HepG2 (cell line): ENCODE measurements around the gene PDILT. TPM values are rescaled to one million over a fixed set of nuclear protein-coding genes. Genes with fewer than 3 reads are reported as not detected.

ENCODE experiments used
- CBX1 ChIP-seq: IDR thresholded peaks from one replicate; pipeline ENCODE4 v1.6.1; 2016; ENCODE audit warnings: antibody characterized with exemption, low read depth
- CREB1 ChIP-seq, 2 experiments: fragments of 450-650 bp in 1 of 2; IDR thresholded peaks; 2 replicates each; pipeline ENCODE4 v1.6.1; 2016 to 2017; ENCODE audit warnings: control low read depth in 1 of 2, mild to moderate bottlenecking in 1 of 2, missing compliant biosample characterization in 1 of 2, missing genetic modification characterization in 1 of 2
- DR1 ChIP-seq: sonication (generic); formaldehyde crosslinking; IDR thresholded peaks from 2 replicates; pipeline ENCODE4 v1.8.0; 2021; ENCODE audit warnings: mild to moderate bottlenecking, missing genetic modification reagents, inconsistent platforms
- GPN1 ChIP-seq: sonication (generic); formaldehyde crosslinking; IDR thresholded peaks from 2 replicates; pipeline ENCODE4 v1.5.1; 2020; ENCODE audit warnings: missing genetic modification reagents, borderline replicate concordance
- HHEX ChIP-seq: IDR thresholded peaks from 2 replicates; pipeline ENCODE4 v1.6.1; 2016; ENCODE audit warnings: control low read depth
- HNRNPH1 ChIP-seq: fragments of 200-400 bp; formaldehyde crosslinking; optimal IDR thresholded peaks from 2 replicates; pipeline ENCODE3; 2017; ENCODE audit warnings: mild to moderate bottlenecking, low read depth, low read length
- KMT2B ChIP-seq: IDR thresholded peaks from 2 replicates; pipeline ENCODE4 v1.6.1; 2016; ENCODE audit warnings: missing genetic modification reagents, missing compliant biosample characterization
- MIER3 ChIP-seq: IDR thresholded peaks from 2 replicates; pipeline ENCODE4 v1.6.1; 2016; ENCODE audit warnings: missing compliant biosample characterization, borderline replicate concordance
- NPAS2 ChIP-seq: sonication (generic); formaldehyde crosslinking; IDR thresholded peaks from 2 replicates; pipeline ENCODE4 v1.8.0; 2022; ENCODE audit warnings: mild to moderate bottlenecking, missing genetic modification reagents, borderline replicate concordance
- RBM39 ChIP-seq: fragments of 200-400 bp; formaldehyde crosslinking; IDR thresholded peaks from one replicate; pipeline ENCODE4 v1.6.1; 2018; ENCODE audit warnings: antibody characterized with exemption, mild to moderate bottlenecking, low read depth, low read length; ENCODE audit not compliant: poor library complexity, severe bottlenecking
- REL ChIP-seq: sonication (generic); formaldehyde crosslinking; conservative IDR thresholded peaks from 2 replicates; pipeline ENCODE4 v1.8.0; 2022; ENCODE audit warnings: mild to moderate bottlenecking, missing genetic modification reagents, moderate library complexity
- TOPORS ChIP-seq: sonication (generic); formaldehyde crosslinking; IDR thresholded peaks from 2 replicates; pipeline ENCODE4 v1.8.0; 2023; ENCODE audit warnings: mild to moderate bottlenecking, missing genetic modification reagents
- ZNF232 ChIP-seq: sonication (generic); formaldehyde crosslinking; IDR thresholded peaks from 2 replicates; pipeline ENCODE4 v1.4.0; 2020; ENCODE audit warnings: missing genetic modification reagents, borderline replicate concordance
- ZNF431 ChIP-seq: sonication (generic); formaldehyde crosslinking; IDR thresholded peaks from 2 replicates; pipeline ENCODE4 v1.9.0; 2022; ENCODE audit warnings: missing genetic modification reagents, low read depth, mild to moderate bottlenecking, borderline replicate concordance
- ZNF562 ChIP-seq: sonication (generic); formaldehyde crosslinking; IDR thresholded peaks from 2 replicates; pipeline ENCODE4 v1.8.0; 2022; ENCODE audit warnings: missing genetic modification reagents, borderline replicate concordance
- ZNF598 ChIP-seq: sonication (generic); formaldehyde crosslinking; IDR thresholded peaks from 2 replicates; pipeline ENCODE4 v1.5.1; 2020; ENCODE audit warnings: mild to moderate bottlenecking, missing genetic modification reagents, borderline replicate concordance
- ZNF710 ChIP-seq: sonication (generic); formaldehyde crosslinking; IDR thresholded peaks from 2 replicates; pipeline ENCODE4 v1.5.0; 2020; ENCODE audit warnings: mild to moderate bottlenecking, missing genetic modification reagents, borderline replicate concordance
- ZNF747 ChIP-seq: sonication (generic); formaldehyde crosslinking; IDR thresholded peaks from 2 replicates; pipeline ENCODE4 v1.8.1; 2023; ENCODE audit warnings: missing genetic modification reagents, mild to moderate bottlenecking, borderline replicate concordance
- ZNF883 ChIP-seq: sonication (generic); formaldehyde crosslinking; IDR thresholded peaks from 2 replicates; pipeline ENCODE4 v1.5.1; 2020; ENCODE audit warnings: mild to moderate bottlenecking, missing genetic modification reagents; ENCODE audit errors: not compliant biosample characterization
- polyA plus RNA-seq, 8 experiments: library from polyadenylated mRNA; depleted of rRNA in 3 of 8; stranded (reverse) in 7 of 8; unstranded in 1 of 8; fragments of >200 nt; fragmentation: Illumina TruSeq in 4 of 8; extraction: Trizol in 4 of 8; gene quantifications; 2 replicates each; pipeline versions ENCODE4 v1.2.1 to v1.2.3, GENCODE V29; 2011 to 2016; ENCODE audit warnings: low read depth in 4 of 8, missing spikeins in 1 of 8, mixed read lengths in 1 of 8; ENCODE audit not compliant: insufficient read depth in 1 of 8
- total RNA-seq, 5 experiments: library from RNA; depleted of rRNA; stranded (reverse); fragments of >200 nt; fragmentation: Illumina TruSeq; extraction: Trizol; gene quantifications; 2 replicates each; pipeline ENCODE4 v1.2.3, GENCODE V29; 2016; ENCODE audit warnings: low read depth in 1 of 5
- TF ChIP-seq, protein P1 (sequence below): sonication (generic); formaldehyde crosslinking; IDR thresholded peaks from 2 replicates; pipeline ENCODE4 v1.5.0; 2020; ENCODE audit warnings: missing genetic modification reagents
- TF ChIP-seq, protein P2 (sequence below): IDR thresholded peaks from 2 replicates; pipeline ENCODE4 v1.6.1; 2016; ENCODE audit warnings: low read depth, borderline replicate concordance
- TF ChIP-seq, protein P3 (sequence below): sonication (generic); formaldehyde crosslinking; IDR thresholded peaks from 2 replicates; pipeline ENCODE4 v1.4.0; 2020; ENCODE audit warnings: missing genetic modification reagents, borderline replicate concordance

Gene PDILT
- total and polyA plus RNA-seq, 2 of the 13 experiments (the other 11 are each of a cell fraction or from before 2014, with no cell fraction given), result not detected

DNA sequence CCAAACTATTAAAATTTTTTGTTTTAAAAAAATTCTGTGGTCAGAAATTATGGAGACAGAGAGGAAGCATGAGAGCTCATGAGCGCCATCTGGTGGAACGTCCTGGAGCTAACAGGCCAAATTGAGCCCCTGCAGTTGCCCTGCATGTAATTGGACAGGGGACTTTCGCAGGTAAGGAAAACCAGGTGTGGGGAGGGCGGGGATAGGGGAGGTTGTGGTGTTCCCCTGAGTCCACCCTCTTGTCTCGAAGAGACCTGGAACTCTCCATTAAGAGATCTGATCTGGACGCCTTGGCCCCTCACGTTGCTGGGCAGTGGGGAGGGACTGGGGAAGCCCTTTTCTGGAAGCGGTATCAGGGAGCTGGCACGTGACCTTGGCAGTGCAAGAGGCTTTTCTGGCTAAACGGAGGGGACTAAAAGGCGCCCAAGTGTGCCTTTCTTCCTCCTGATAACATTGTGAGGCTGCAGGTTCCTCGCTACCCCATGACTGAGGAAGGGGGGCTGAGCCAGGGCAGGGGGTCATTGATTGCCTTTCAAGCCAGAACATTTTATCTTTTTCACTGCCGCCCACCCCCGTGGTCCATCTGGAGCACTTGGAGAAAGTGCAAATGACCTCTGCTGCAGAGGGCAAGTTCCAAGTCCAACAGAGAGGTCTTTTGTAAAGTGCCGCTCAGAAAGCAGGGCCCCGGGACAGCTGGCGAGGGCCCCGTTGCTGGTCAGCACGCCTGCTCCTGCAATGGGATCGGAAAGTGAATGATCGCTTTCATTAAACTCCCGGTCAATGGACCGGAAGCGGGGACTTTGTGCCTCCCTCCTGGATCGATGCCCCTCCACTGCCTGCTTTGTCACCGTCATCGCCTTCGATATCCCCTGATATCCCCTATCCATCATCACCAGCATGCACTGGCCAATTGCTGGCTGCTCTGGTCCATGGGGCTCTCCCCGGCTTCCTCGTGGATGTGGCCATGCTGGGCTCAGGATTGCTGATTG is 18.4 kb downstream of the PDILT start (continued):
- TF ChIP-seq ZNF232 (CRISPR knock-in tag) (no peak; the same call in 1 of the 2 replicates), CBX1 (no peak), DR1 (CRISPR knock-in tag) (no peak), ZNF598 (CRISPR knock-in tag) (peak; percentile 87; the same call in 1 of the 2 replicates), ZNF710 (CRISPR knock-in tag) (peak; percentile 80), ZNF562 (CRISPR knock-in tag) (no peak), NPAS2 (CRISPR knock-in tag) (no peak), HHEX (CRISPR knock-in tag) (no peak; the same call in 1 of the 2 replicates), CREB1 (IDR thresholded peaks at IDR 0.05) (no peak), CREB1 (CRISPR knock-in tag; IDR thresholded peaks at IDR 0.05) (peak; percentile 52; the same call in 1 of the 2 replicates), GPN1 (CRISPR knock-in tag) (no peak), TOPORS (CRISPR knock-in tag) (no peak), REL (CRISPR knock-in tag) (no peak), ZNF747 (no peak), KMT2B (CRISPR knock-in tag) (no peak; the same call in 1 of the 2 replicates), HNRNPH1 (no peak), ZNF431 (CRISPR knock-in tag) (no peak), RBM39 (peak; percentile 58), MIER3 (CRISPR knock-in tag) (no peak; the same call in 1 of the 2 replicates), ZNF883 (CRISPR knock-in tag) (peak; percentile 85)
- TF ChIP-seq, protein P1, sequence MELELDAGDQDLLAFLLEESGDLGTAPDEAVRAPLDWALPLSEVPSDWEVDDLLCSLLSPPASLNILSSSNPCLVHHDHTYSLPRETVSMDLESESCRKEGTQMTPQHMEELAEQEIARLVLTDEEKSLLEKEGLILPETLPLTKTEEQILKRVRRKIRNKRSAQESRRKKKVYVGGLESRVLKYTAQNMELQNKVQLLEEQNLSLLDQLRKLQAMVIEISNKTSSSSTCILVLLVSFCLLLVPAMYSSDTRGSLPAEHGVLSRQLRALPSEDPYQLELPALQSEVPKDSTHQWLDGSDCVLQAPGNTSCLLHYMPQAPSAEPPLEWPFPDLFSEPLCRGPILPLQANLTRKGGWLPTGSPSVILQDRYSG (CRISPR knock-in tag), result no peak
- TF ChIP-seq, protein P2, sequence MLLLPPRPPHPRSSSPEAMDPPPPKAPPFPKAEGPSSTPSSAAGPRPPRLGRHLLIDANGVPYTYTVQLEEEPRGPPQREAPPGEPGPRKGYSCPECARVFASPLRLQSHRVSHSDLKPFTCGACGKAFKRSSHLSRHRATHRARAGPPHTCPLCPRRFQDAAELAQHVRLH (CRISPR knock-in tag), result 0 out of 2 replicates have a peak, but pooled peaks have one; percentile 0
- TF ChIP-seq, protein P3, sequence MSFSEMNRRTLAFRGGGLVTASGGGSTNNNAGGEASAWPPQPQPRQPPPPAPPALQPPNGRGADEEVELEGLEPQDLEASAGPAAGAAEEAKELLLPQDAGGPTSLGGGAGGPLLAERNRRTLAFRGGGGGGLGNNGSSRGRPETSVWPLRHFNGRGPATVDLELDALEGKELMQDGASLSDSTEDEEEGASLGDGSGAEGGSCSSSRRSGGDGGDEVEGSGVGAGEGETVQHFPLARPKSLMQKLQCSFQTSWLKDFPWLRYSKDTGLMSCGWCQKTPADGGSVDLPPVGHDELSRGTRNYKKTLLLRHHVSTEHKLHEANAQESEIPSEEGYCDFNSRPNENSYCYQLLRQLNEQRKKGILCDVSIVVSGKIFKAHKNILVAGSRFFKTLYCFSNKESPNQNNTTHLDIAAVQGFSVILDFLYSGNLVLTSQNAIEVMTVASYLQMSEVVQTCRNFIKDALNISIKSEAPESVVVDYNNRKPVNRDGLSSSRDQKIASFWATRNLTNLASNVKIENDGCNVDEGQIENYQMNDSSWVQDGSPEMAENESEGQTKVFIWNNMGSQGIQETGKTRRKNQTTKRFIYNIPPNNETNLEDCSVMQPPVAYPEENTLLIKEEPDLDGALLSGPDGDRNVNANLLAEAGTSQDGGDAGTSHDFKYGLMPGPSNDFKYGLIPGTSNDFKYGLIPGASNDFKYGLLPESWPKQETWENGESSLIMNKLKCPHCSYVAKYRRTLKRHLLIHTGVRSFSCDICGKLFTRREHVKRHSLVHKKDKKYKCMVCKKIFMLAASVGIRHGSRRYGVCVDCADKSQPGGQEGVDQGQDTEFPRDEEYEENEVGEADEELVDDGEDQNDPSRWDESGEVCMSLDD, result peak; percentile 55; the same call in 1 of the 2 replicates
